HG03097 (cell line): ENCODE results near the gene LIPG.

Experiments used
- ATAC-seq: cut with Tn5 transposase; IDR thresholded peaks from one replicate; pipeline ENCODE4 v1.9.1; 2021; ENCODE audit not compliant: unreplicated experiment, low FRiP score

LIPG gene

DNA sequence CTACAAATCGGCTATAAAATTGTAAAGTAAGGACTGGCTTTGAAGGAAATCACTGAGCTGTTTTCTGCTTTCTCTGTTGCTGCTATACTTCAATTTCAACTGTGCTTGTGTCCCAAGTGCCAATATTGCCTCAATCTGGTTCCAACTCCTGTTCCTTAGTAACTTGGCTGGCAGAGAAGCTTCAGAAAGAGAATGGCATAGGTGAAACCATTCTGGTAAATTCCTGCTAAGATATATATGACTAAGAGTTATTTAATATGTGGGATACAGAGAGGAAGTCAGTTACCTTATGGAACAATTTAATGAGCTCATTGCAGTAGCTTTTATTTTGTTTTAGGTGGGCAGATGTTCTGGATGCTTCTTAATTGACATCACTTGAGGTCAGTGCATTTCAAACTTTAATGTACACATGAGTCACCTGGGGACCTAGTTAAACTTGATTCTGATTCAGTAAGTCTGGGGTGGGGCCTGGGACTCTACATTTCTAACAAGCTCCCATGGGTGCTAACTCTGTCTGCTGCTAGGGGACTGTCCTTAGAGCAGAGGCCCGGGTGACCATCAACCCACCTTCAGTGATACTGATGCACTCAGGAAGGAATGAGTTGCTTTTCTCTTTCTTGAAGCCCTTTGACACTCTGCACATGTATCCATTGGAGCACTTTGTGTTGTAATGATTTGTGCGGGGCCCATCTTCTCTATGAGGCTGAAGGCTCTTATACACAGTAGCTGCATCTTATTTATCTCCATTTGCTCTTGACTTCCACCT is 47.6 kb downstream of the LIPG start:
- no peak for ATAC-seq

DNA sequence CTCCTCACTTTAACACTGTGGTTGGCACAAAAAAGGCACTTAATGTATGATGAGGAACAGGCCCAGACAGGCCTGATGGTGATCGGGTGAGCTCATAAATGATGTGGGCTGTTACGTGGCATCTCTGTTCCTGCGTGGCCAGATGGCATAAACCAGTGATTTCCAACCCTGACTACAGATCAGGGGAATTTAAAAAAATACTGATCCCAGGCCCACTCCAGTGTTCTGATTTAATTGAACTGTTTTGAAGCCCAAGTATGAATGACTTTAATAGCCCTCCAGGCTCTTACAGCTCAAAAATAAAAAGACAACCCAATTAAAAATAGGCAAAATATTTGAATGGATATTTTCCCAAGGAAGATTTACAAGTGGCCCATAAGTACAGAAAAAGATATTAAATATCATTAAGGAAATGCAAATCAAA is 48.2 kb downstream of the LIPG start:
- ATAC-seq = no peak

DNA sequence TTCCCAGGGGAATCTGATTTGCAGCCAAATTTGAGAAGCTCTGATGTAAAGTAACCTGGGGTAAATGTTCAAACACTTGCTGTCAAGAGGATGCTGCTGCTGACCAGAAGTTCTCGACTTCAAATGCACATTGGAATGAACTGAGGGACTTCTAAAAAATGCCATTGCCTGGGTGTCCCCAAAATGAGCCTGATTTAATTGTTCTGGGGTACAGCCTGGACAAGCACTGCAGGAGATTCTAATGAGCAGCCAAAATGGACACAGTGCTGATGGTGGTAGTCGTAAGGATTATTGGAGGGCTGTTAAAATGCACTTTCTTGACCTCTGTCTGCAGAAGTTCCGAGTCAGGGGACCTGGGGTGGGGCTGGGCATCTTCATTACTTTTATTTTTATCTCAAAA is 49.5 kb downstream of the LIPG start:
- ATAC-seq = no peak

DNA sequence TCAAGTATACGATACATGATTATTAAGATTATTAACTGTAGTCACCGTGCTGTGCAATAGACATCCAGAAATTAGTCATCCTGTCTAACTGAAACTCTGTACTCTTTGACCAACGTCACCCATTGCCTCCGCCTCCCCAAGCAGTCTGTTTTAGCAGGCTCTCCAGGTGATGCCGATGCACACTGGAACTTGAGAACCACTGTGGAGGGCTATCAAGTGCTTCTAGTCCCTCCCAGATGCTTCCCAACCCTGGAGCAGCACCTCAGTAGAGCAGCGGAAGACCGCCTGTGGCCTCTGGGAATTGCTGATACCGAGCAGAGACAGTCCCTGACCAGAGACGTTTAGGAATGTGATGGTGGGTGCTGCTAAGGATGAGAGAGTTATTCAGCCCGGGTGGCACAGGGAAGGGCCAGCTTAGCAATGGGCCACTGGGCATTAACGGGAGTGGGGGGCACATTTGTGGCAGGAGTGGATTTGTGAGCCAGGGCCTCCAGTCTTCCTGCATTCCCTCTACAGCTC is 50.7 kb downstream of the LIPG start:
- peak; percentile 67 for ATAC-seq

DNA sequence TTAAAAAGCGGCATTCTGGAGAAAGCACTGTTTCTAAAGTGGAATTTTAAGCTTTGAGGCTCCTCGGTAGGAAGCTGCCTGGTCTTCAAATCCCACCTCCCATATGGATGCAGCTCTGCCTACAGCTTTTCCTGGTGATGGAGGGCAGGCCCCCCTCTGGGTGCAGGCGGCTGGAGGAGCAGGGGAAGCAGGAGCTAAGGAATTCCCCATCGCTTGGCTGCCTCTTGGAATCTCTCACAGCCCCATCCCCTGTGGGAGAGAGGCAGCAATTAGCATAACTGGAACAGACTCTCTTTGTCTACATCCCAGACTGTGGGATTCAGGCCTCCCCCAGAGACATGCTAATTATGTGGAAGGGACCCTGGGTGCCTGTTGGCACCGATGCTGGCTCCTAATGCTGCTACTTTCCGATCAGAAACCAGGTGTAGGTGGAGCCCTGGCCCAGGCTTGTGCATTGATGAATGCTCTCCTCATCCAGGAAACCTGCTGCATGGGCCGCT is 51.3 kb downstream of the LIPG start:
- no peak for ATAC-seq

DNA sequence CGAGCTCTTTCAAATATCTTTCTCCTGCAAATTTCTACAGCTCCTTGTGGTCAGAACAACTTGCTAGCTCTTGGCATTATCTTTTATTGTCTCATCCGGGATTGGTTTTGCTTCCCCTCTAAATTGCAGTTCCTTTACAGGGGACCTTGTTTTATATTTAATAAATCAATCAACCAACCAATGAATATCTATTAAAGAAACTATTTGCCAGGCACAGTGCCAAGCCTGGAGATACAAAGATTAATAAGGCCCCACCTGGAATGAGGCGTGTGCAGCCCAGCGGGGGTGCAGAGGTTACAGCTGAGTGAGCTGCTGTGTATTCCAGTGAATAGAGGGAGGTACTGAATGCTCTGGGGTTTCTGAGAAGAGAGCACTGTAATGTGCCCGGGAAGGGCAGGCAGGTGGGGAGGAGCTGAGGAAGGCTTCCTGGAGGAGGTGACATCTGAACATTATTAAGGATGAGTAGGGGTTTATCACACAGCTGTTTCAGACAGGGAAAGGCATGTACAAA is 51.8 kb downstream of the LIPG start:
- no peak for ATAC-seq

DNA sequence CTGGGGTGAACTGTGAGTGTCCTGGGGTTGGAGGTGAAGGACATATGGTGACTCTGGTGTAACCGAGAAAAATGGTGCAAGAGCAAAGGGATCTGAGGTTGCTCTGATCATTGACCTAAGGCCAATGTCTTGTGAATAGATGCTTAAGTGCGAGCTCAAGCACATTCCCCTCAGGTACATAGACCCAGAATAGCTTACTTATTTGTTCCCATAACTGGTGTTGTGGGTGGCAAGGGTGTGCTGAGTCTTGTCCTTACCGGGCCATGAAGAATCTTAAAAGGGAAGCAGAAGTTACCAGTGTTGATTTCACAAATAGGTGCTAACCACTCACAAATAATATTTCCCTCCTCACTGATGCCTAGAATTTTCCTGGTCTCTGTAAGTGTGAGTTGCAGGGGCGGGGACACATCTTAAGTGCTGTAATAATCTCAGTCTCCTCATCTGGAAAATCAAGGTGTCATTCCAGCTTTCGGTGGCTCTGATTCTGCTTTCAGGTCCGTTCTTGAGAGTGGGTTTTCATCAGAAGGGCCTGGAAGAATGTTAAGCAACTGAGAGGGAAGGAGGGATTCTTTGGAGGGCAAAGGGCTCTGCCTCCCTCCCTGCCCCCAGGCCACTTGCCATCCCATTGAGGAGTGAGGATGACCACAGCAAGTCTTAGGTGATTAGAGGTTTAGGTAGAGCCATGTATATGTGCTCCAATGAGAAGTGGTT is 54.9 kb downstream of the LIPG start:
- no peak for ATAC-seq

DNA sequence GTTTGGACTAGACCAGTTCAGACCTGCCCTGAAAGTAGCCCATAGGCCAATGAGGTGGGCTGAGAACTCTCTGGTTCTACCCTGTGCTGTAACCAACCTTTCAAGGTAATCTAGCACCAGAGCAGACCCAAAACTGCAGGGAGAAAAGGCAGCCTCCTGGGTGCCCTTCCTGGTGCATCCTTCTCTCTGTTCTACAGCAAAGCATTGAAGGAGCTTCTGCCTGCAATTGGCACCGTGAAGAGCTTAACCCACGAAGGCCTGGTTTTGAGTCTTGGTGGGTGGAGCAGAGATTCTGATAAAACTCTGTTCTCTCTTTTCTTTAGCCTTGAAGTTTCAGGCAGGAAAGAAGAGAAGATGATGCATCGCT is 55.5 kb downstream of the LIPG start:
- ATAC-seq = no peak

DNA sequence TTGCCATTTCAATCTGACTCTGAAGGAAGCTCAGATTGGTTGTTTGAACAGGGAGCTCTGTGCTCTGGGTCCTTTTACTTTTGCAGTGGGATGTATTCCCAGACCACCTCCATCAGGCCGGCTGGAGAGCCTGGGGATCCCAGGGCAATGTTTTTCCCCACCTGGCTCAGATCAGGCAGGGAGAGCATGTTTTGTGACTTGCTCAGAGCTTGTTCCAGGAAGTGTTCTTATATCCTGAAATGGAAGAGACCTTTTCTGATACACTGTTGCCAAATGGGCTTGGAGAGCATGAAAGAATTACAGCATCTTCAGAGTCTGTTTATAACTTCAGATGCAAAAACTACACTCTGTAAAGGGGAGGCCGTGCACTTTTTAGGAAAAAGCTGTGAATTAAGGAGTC is 56.0 kb downstream of the LIPG start:
- no peak for ATAC-seq

DNA sequence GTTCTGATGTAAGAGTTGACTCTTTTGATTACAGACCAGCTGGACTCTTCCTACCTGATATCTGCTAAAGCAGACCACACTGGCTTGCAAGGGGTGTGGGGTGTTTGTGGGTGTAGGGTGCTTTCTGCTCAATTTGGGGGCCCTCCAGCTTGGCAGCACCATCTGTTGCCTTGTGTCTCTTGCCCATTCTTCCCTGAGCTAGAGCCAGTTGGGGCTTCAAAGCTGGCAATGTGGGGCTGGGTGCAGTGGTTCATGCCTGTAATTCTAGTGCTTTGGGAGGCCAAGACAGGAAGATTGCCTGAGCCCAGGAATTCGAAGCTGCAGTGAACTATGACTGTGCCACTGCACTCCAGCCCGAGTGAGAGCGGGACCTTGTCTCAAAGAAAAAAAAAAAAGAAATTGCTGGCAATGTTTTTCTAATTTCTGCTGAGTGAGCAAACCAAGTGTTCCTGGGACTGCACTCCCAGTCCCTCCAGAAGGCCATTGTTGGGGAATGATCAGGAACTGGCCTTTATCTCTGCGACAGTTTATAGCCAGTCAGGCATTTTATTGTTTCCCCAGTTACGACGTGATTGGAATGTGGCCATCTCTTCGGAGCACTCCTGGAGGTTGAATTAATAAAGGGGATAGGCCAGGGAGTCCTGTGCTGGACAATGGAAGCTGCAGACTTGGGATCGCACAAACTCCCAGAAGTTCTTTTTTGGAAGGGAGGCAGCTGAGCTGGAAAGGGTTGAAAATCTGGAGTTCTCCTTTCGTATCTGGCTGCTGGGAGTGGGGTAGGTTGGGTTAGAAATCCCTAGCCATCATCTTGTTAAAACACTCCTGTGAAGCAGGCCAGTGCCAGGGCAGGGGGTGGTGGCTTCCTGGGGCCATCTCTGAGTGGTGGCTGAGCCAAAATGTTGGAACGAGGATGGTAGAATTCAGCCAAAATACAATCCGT is 57.2 kb downstream of the LIPG start:
- ATAC-seq = no peak

DNA sequence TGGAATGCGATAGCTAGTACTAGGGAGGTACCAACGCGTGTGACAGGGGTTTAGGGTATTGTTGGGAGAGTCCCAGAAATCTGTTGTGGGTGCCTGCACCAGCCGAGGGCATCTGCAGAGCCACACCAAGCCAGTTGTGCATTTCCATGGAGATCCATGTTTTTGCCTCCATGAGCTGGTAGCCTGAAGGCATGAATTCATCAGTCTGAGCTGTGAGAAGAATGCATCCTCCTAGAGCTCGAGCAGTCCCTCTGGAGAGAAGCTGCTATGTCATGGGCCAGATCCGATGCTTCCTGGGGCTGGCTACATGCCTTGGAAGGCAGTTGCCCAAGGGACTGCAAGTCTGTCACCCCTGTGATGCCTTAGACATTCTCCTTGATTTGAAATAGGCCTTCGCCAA is 57.9 kb downstream of the LIPG start:
- ATAC-seq = no peak

DNA sequence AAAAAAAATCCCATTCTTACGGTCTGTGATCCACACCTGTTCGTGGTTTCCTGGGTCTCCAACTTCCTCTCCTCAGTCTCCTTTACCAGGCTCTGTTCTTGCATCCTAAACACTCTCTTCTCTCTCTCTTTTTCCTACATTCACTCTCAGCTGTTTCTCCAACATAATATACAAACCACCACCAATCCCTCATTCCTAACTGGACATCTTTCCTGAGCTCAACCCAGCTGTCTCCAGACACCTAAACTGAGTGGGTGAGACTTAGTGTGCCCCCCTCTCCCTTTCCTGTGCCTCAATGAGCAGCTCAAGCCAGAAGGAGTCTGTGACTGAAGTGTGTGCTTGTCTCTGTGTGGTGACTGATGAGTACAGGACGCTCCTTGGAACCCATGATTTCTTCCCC is 59.4 kb downstream of the LIPG start:
- ATAC-seq = no peak

DNA sequence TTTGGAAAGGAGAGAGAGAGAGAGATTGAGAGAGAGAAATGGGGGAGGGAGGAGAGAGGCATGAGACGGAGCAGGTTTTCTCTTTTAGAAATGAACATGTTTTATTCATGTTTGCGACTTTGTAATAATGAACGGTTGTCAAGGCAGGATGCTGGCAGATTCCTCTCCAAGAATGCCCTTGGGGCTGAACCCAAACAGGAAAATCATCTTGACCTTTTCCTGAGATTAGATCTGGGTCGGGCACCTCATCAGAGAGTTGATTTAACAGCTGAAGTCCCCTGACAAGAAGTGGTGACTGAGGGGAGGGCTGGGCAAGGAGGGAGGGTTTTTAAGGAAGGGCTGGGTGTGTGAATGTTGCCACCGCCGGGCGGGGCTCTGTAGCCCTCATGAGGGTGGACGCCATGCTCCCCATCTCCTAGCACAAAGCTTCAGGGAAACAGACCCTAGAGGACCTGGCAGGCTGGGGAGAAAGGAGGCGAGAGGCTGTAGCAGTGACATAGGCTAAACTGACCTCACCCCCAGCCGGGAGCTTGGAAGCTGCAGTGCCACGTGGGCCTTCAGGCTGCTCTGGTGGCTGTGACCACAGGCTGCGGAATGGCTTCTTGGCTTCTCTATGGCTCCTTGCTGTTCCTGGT is 60.0 kb downstream of the LIPG start:
- no peak for ATAC-seq

DNA sequence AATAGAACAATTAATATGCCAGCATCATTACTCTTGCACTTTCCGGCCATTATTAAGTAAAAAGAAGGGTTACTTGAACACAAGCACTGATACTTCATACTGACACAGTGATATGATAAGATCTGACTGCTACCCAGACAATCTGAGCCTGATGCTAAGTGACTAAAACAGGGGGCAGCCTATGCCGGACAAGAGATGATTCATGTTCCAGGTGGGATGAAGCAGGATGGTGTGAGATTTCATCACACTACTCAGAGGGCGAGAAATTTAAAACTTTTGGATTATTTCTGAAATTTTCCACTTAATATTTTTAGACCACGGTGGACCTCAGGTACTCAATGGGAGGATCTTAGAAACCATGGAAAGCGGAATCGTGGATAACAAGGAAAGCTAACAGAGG is 61.7 kb downstream of the LIPG start:
- ATAC-seq = no peak

DNA sequence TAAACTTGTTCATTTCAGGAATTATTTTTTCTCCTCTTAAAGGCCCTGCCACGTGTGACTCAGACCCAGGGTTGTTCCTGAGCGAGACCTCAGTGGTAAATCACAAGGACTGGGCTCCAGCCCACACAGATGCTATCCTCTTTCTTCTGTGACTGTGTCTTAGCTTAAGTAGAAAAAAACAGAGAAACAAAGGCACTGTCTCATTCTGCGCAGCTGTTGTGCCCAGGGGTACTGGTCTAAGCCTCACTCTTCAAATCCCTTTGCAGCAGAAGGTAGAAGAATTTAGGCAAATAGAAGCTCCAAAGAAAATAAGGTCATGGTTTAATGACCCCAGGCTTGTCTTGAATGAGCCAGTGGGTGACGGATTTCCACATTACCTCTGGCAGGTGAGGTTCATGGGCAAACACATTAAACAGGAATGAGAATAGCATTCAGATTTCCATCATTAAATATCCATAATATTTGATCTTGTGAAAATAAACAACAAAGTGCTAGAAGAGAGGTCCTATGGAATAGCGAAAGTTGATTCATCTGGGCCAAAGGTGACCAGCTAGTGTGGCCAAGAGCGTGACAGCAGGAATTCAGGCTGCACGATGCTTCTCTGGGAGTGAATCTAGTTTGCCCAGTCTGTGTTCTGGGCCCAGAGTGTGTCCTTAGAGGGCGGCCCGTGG is 63.3 kb downstream of the LIPG start:
- no peak for ATAC-seq

DNA sequence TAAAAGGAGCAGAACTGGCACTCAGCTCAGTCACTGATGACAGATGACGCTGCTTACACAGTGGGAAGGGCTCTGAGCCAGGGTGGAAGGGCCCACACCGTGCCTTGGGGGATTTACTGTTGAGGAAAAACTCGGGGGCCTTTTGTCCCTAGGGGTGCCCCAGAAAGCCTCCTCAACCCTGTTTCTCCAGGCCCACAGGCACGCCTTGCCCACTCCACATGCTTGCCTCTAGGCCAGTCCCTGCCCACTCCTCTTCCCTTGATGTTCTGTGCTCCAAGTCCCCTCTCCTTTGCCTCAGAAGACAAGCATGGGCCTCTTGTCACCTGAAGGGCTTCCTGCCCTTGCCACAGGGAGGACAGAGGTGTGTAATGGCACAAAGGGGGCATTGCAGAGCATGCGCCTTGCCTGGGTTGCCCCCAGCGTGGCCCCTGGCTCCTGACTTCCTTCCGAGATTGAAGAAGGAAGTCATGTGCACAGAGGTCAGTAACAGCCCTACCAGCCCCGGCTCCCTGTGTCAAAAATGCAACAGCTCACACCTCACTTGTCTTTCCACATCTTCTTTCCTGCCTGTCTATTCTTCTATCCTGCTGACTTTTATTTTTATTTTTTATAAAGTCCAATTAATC is 65.1 kb downstream of the LIPG start:
- ATAC-seq = no peak

DNA sequence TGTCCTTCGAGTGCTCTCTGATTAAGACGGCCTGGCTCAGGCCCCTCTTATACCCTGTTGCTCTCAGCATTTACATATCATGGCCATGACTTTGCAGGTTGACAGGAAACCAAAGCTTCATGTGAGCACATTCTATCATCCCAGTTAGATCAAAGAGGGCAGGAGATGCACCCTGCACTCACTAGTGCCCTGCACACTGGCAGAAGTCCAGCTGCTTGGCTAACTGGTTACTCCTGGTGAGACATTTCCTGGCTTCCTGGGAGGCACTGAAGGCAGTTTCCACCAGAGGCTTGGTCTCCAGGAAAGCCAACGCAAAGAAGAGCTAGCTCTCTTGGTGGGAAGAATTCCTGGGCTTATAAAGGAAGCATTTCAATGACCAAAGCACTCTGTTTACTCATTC is 66.3 kb downstream of the LIPG start:
- no peak for ATAC-seq

DNA sequence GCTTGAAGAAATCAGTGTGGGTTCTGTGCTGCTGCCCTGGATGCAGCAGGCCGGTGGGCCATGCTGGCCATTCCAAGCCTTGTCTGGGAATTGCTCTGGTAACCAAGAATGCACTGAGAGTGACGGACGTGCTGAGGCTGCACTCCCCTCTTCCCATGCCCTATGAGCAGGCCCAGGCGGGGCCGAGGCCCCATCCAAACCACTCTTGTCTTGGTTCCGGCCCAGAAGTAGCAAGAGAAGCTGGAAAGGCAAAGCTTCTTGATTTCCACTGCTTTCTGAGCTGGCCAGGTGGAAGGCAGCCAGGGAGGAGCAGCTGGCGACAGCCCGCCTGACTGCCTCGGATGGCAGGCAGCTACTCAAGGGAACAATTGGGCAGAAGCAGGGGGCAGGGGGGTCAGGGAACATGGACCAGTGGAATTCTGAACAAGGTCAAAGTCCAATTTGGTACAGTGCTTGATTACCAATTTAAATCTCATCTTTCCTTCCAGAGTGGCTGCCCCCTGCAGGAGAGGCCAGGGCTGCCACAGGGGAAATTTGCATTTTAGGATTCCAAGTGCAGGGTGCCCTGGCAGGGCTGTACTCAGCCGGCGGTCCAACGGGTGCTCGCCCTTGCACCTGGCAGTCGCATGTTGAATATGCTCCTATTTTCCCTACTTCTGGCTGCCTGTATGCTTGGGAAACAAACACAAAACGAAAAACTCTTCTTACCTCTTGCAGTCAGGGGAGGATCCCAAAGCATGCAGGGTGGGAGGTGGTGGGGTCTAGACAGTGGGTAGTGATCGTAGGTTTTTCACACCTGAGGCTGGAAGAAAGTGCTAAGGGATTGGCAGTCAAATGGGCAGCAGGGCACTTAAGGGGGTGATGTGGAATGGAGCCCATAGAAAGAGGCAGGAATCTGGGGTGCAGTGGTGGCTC is 67.3 kb downstream of the LIPG start:
- no peak for ATAC-seq
